GM23338 (cell line): ENCODE results near the gene SBK1.

Experiments
- CREB1 ChIP-seq: fragments of 250-450 bp; sonication (Bioruptor Pico); IDR thresholded peaks from 2 replicates; pipeline ENCODE4 v1.5.0; 2020; ENCODE audit warnings: low read depth, mild to moderate bottlenecking, moderate library complexity
- EZH2 ChIP-seq: fragments of 200-600 bp; sonication (generic); IDR thresholded peaks from one replicate; pipeline ENCODE4 v1.8.0; 2017; ENCODE audit warnings: antibody characterized with exemption, mild to moderate bottlenecking, low read depth; ENCODE audit not compliant: unreplicated experiment
- EZH2phosphoT487 ChIP-seq: fragments of 200-600 bp; sonication (generic); IDR thresholded peaks from one replicate; pipeline ENCODE4 v1.8.1; 2018; ENCODE audit warnings: antibody characterized with exemption; ENCODE audit not compliant: unreplicated experiment
- POLR2AphosphoS5 ChIP-seq: IDR thresholded peaks from 2 replicates; pipeline ENCODE4 v1.6.1; 2016; ENCODE audit warnings: antibody characterized with exemption, low read depth
- ZNF331 ChIP-seq: fragments of 250-450 bp; sonication (Bioruptor Pico); IDR thresholded peaks from 2 replicates; pipeline ENCODE4 v1.5.0; 2020; ENCODE audit warnings: low read depth, mild to moderate bottlenecking, moderate library complexity
- TF ChIP-seq, protein P1 (sequence below), 2 experiments: fragments of 200-600 bp in 1 of 2; sonication (generic) in 1 of 2; conservative IDR thresholded peaks; 2 replicates each; pipeline versions ENCODE4 v1.5.1 to v1.6.1; 2016 to 2017; ENCODE audit warnings: antibody characterized with exemption in 2 of 2, low read depth in 2 of 2, mild to moderate bottlenecking in 2 of 2, moderate library complexity in 1 of 2
- TF ChIP-seq, protein P2 (sequence below): fragments of 250-450 bp; sonication (Bioruptor Pico); IDR thresholded peaks from 2 replicates; pipeline ENCODE4 v1.5.0; 2020; ENCODE audit warnings: mild to moderate bottlenecking, moderate library complexity

- TF ChIP-seq, protein P1, sequence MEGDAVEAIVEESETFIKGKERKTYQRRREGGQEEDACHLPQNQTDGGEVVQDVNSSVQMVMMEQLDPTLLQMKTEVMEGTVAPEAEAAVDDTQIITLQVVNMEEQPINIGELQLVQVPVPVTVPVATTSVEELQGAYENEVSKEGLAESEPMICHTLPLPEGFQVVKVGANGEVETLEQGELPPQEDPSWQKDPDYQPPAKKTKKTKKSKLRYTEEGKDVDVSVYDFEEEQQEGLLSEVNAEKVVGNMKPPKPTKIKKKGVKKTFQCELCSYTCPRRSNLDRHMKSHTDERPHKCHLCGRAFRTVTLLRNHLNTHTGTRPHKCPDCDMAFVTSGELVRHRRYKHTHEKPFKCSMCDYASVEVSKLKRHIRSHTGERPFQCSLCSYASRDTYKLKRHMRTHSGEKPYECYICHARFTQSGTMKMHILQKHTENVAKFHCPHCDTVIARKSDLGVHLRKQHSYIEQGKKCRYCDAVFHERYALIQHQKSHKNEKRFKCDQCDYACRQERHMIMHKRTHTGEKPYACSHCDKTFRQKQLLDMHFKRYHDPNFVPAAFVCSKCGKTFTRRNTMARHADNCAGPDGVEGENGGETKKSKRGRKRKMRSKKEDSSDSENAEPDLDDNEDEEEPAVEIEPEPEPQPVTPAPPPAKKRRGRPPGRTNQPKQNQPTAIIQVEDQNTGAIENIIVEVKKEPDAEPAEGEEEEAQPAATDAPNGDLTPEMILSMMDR (conservative IDR thresholded peaks at IDR 0.05; ENCODE audit: low read depth in 2 of 2), result no peak
- TF ChIP-seq ZNF331 (CRISPR knock-in tag), result no peak
- no peak for TF ChIP-seq EZH2phosphoT487
- no peak for TF ChIP-seq POLR2AphosphoS5
- no peak for TF ChIP-seq EZH2
- no peak for TF ChIP-seq CREB1 (CRISPR knock-in tag)
- TF ChIP-seq, protein P2, sequence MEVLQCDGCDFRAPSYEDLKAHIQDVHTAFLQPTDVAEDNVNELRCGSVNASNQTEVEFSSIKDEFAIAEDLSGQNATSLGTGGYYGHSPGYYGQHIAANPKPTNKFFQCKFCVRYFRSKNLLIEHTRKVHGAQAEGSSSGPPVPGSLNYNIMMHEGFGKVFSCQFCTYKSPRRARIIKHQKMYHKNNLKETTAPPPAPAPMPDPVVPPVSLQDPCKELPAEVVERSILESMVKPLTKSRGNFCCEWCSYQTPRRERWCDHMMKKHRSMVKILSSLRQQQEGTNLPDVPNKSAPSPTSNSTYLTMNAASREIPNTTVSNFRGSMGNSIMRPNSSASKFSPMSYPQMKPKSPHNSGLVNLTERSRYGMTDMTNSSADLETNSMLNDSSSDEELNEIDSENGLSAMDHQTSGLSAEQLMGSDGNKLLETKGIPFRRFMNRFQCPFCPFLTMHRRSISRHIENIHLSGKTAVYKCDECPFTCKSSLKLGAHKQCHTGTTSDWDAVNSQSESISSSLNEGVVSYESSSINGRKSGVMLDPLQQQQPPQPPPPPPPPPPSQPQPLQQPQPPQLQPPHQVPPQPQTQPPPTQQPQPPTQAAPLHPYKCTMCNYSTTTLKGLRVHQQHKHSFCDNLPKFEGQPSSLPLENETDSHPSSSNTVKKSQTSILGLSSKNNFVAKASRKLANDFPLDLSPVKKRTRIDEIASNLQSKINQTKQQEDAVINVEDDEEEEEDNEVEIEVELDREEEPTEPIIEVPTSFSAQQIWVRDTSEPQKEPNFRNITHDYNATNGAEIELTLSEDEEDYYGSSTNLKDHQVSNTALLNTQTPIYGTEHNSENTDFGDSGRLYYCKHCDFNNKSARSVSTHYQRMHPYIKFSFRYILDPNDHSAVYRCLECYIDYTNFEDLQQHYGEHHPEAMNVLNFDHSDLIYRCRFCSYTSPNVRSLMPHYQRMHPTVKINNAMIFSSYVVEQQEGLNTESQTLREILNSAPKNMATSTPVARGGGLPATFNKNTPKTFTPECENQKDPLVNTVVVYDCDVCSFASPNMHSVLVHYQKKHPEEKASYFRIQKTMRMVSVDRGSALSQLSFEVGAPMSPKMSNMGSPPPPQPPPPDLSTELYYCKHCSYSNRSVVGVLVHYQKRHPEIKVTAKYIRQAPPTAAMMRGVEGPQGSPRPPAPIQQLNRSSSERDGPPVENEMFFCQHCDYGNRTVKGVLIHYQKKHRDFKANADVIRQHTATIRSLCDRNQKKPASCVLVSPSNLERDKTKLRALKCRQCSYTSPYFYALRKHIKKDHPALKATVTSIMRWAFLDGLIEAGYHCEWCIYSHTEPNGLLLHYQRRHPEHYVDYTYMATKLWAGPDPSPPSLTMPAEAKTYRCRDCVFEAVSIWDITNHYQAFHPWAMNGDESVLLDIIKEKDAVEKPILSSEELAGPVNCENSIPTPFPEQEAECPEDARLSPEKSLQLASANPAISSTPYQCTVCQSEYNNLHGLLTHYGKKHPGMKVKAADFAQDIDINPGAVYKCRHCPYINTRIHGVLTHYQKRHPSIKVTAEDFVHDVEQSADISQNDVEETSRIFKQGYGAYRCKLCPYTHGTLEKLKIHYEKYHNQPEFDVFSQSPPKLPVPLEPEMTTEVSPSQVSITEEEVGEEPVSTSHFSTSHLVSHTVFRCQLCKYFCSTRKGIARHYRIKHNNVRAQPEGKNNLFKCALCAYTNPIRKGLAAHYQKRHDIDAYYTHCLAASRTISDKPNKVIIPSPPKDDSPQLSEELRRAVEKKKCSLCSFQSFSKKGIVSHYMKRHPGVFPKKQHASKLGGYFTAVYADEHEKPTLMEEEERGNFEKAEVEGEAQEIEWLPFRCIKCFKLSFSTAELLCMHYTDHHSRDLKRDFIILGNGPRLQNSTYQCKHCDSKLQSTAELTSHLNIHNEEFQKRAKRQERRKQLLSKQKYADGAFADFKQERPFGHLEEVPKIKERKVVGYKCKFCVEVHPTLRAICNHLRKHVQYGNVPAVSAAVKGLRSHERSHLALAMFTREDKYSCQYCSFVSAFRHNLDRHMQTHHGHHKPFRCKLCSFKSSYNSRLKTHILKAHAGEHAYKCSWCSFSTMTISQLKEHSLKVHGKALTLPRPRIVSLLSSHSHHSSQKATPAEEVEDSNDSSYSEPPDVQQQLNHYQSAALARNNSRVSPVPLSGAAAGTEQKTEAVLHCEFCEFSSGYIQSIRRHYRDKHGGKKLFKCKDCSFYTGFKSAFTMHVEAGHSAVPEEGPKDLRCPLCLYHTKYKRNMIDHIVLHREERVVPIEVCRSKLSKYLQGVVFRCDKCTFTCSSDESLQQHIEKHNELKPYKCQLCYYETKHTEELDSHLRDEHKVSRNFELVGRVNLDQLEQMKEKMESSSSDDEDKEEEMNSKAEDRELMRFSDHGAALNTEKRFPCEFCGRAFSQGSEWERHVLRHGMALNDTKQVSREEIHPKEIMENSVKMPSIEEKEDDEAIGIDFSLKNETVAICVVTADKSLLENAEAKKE (CRISPR knock-in tag), result no peak
These were observed 21.3 kb downstream of the SBK1 start for GRCh38 chr16:28313587-28313986.
